HepG2 (cell line): ENCODE results near the gene MISP3. TPM values are rescaled to one million over a fixed set of nuclear protein-coding genes. Genes with fewer than 3 reads are reported as not detected.

Experiments
- E2F2 ChIP-seq: sonication (generic); formaldehyde crosslinking; IDR thresholded peaks from 2 replicates; pipeline ENCODE4 v1.4.0; 2020; ENCODE audit warnings: missing genetic modification reagents, borderline replicate concordance
- GABPB1 ChIP-seq: IDR thresholded peaks from 2 replicates; pipeline ENCODE4 v1.6.1; 2016; ENCODE audit warnings: mild to moderate bottlenecking, missing genetic modification reagents, moderate library complexity, missing compliant biosample characterization
- HMG20A ChIP-seq: IDR thresholded peaks from 2 replicates; pipeline ENCODE4 v1.6.1; 2016; ENCODE audit warnings: borderline replicate concordance
- HNRNPLL ChIP-seq: fragments of 200-400 bp; formaldehyde crosslinking; IDR thresholded peaks from 2 replicates; pipeline ENCODE4 v1.6.1; 2017; ENCODE audit warnings: mild to moderate bottlenecking, low read depth, low read length; ENCODE audit not compliant: poor library complexity, severe bottlenecking
- PAWR ChIP-seq: sonication (generic); formaldehyde crosslinking; IDR thresholded peaks from 2 replicates; pipeline ENCODE4 v1.4.0; 2020; ENCODE audit warnings: missing genetic modification reagents, mild to moderate bottlenecking, borderline replicate concordance
- PRMT3 ChIP-seq: sonication (generic); formaldehyde crosslinking; IDR thresholded peaks from 2 replicates; pipeline ENCODE4 v1.8.1; 2022; ENCODE audit warnings: low read depth, mild to moderate bottlenecking, moderate library complexity, missing genetic modification reagents, borderline replicate concordance
- SMAD3 ChIP-seq: sonication (generic); formaldehyde crosslinking; IDR thresholded peaks from 2 replicates; pipeline ENCODE4 v1.4.0; 2020; ENCODE audit warnings: missing genetic modification reagents
- SRSF9 ChIP-seq: fragments of 200-400 bp; formaldehyde crosslinking; IDR thresholded peaks from 2 replicates; pipeline ENCODE4 v1.6.1; 2018; ENCODE audit warnings: borderline replicate concordance, mild to moderate bottlenecking, low read depth, low read length; ENCODE audit not compliant: insufficient read depth, poor library complexity, severe bottlenecking
- STAT5B ChIP-seq: sonication (generic); formaldehyde crosslinking; IDR thresholded peaks from 2 replicates; pipeline ENCODE4 v1.4.0; 2020; ENCODE audit warnings: missing genetic modification reagents
- U2AF2 ChIP-seq: fragments of 200-400 bp; formaldehyde crosslinking; IDR thresholded peaks from 2 replicates; pipeline ENCODE4 v1.6.1; 2017; ENCODE audit warnings: low read depth, mild to moderate bottlenecking, low read length
- ZBTB34 ChIP-seq: sonication (generic); formaldehyde crosslinking; IDR thresholded peaks from 2 replicates; pipeline ENCODE4 v1.8.0; 2022; ENCODE audit warnings: mild to moderate bottlenecking, missing genetic modification reagents
- ZBTB7B ChIP-seq: sonication (generic); formaldehyde crosslinking; IDR thresholded peaks from 2 replicates; pipeline ENCODE4 v1.4.0; 2020; ENCODE audit warnings: missing genetic modification reagents
- ZFP36 ChIP-seq: fragments of 150-350 bp; IDR thresholded peaks from 2 replicates; pipeline ENCODE4 v1.6.1; 2018; ENCODE audit warnings: borderline replicate concordance, low read length, low read depth; ENCODE audit not compliant: partially characterized antibody
- ZNF180 ChIP-seq: sonication (generic); formaldehyde crosslinking; IDR thresholded peaks from 2 replicates; pipeline ENCODE4 v1.4.0; 2020; ENCODE audit warnings: low read depth, missing genetic modification reagents, borderline replicate concordance
- ZNF501 ChIP-seq: sonication (generic); formaldehyde crosslinking; IDR thresholded peaks from 2 replicates; pipeline ENCODE4 v1.5.1; 2020; ENCODE audit warnings: mild to moderate bottlenecking, moderate library complexity, missing genetic modification reagents
- ZNF543 ChIP-seq: sonication (generic); formaldehyde crosslinking; IDR thresholded peaks from 2 replicates; pipeline ENCODE4 v1.4.0; 2020; ENCODE audit warnings: mild to moderate bottlenecking, missing genetic modification reagents
- ZNF569 ChIP-seq: sonication (generic); formaldehyde crosslinking; IDR thresholded peaks from 2 replicates; pipeline ENCODE4 v1.5.0; 2020; ENCODE audit warnings: mild to moderate bottlenecking, missing genetic modification reagents, moderate library complexity, borderline replicate concordance
- polyA plus RNA-seq, 8 experiments: library from polyadenylated mRNA; depleted of rRNA in 3 of 8; stranded (reverse) in 7 of 8; unstranded in 1 of 8; fragments of >200 nt; fragmentation: Illumina TruSeq in 4 of 8; extraction: Trizol in 4 of 8; gene quantifications; 2 replicates each; pipeline versions ENCODE4 v1.2.1 to v1.2.3, GENCODE V29; 2011 to 2016; ENCODE audit warnings: low read depth in 4 of 8, missing spikeins in 1 of 8, mixed read lengths in 1 of 8; ENCODE audit not compliant: insufficient read depth in 1 of 8
- total RNA-seq, 5 experiments: library from RNA; depleted of rRNA; stranded (reverse); fragments of >200 nt; fragmentation: Illumina TruSeq; extraction: Trizol; gene quantifications; 2 replicates each; pipeline ENCODE4 v1.2.3, GENCODE V29; 2016; ENCODE audit warnings: low read depth in 1 of 5
- TF ChIP-seq, protein P1 (sequence below): IDR thresholded peaks from 2 replicates; pipeline ENCODE4 v1.6.1; 2016; ENCODE audit warnings: low read depth, missing genetic modification reagents, missing compliant biosample characterization
- TF ChIP-seq, protein P2 (sequence below): sonication (generic); formaldehyde crosslinking; IDR thresholded peaks from 2 replicates; pipeline ENCODE4 v1.9.0; 2021; ENCODE audit warnings: missing genetic modification reagents, mild to moderate bottlenecking, borderline replicate concordance

The MISP3 gene
- total and polyA plus RNA-seq, 2 of the 13 experiments (the other 11 are each of a cell fraction or from before 2014, with no cell fraction given) = 2.5 to 5.4 TPM

DNA sequence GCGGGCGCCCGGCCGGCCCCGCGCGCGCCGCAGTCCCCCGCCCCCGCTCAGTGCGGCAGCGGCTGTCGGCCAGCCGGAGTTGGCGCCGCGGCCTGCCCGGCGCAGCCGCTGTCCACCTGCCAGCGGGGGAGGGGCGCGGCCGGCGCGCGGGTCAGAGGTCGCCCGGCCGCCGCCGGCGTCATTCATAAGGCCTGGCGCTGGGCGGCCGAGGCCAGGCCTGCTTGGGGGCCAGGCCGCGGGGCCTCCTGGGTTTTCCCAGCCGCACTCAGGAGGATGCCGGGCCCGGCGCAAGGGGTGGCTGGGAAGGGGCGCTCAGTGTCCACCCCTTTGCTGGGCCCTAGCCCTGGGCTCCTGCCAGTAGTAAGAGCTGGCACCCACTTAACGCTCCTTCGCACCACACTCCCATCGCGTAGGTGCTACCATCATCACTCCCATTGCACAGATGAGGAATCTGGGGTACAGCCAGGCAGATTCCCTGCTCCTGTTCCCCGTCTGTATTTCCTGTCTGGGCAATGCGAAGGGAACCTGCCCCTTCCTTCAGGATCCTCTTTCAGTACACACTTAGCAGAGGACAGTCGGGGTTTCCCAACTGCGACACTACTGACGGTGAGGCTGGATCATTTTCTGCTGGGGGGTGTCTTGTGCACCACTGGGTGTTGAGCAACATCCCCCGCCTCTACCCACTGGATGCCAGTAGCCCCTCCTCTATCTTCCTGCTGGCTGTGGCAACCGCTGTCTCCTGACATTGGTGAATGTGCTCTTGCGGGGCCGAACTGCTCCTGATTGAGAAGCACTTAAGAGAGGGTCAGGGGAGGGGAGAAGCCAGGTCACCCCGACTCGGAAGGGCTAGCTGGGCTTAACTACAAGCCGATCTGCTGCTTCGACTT, 45.8 kb downstream of the MISP3 start (continued):
- TF ChIP-seq, protein P1, sequence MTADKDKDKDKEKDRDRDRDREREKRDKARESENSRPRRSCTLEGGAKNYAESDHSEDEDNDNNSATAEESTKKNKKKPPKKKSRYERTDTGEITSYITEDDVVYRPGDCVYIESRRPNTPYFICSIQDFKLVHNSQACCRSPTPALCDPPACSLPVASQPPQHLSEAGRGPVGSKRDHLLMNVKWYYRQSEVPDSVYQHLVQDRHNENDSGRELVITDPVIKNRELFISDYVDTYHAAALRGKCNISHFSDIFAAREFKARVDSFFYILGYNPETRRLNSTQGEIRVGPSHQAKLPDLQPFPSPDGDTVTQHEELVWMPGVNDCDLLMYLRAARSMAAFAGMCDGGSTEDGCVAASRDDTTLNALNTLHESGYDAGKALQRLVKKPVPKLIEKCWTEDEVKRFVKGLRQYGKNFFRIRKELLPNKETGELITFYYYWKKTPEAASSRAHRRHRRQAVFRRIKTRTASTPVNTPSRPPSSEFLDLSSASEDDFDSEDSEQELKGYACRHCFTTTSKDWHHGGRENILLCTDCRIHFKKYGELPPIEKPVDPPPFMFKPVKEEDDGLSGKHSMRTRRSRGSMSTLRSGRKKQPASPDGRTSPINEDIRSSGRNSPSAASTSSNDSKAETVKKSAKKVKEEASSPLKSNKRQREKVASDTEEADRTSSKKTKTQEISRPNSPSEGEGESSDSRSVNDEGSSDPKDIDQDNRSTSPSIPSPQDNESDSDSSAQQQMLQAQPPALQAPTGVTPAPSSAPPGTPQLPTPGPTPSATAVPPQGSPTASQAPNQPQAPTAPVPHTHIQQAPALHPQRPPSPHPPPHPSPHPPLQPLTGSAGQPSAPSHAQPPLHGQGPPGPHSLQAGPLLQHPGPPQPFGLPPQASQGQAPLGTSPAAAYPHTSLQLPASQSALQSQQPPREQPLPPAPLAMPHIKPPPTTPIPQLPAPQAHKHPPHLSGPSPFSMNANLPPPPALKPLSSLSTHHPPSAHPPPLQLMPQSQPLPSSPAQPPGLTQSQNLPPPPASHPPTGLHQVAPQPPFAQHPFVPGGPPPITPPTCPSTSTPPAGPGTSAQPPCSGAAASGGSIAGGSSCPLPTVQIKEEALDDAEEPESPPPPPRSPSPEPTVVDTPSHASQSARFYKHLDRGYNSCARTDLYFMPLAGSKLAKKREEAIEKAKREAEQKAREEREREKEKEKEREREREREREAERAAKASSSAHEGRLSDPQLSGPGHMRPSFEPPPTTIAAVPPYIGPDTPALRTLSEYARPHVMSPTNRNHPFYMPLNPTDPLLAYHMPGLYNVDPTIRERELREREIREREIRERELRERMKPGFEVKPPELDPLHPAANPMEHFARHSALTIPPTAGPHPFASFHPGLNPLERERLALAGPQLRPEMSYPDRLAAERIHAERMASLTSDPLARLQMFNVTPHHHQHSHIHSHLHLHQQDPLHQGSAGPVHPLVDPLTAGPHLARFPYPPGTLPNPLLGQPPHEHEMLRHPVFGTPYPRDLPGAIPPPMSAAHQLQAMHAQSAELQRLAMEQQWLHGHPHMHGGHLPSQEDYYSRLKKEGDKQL = no peak
- TF ChIP-seq PAWR (CRISPR knock-in tag) (no peak), PRMT3 (CRISPR knock-in tag) (no peak), ZNF501 (CRISPR knock-in tag) (peak; percentile 34; the same call in 1 of the 2 replicates), ZNF180 (CRISPR knock-in tag) (no peak), ZFP36 (no peak), ZBTB34 (CRISPR knock-in tag) (no peak), ZBTB7B (CRISPR knock-in tag) (peak; percentile 20; the same call in 1 of the 2 replicates), SRSF9 (no peak), STAT5B (CRISPR knock-in tag) (no peak), E2F2 (CRISPR knock-in tag) (no peak), GABPB1 (peak; percentile 1; the same call in 1 of the 2 replicates), HNRNPLL (peak; percentile 64), HMG20A (no peak; the same call in 1 of the 2 replicates), ZNF543 (CRISPR knock-in tag) (no peak), ZNF569 (CRISPR knock-in tag) (no peak), U2AF2 (no peak), SMAD3 (CRISPR knock-in tag) (peak; percentile 68; the same call in 1 of the 2 replicates)
- TF ChIP-seq, protein P2, sequence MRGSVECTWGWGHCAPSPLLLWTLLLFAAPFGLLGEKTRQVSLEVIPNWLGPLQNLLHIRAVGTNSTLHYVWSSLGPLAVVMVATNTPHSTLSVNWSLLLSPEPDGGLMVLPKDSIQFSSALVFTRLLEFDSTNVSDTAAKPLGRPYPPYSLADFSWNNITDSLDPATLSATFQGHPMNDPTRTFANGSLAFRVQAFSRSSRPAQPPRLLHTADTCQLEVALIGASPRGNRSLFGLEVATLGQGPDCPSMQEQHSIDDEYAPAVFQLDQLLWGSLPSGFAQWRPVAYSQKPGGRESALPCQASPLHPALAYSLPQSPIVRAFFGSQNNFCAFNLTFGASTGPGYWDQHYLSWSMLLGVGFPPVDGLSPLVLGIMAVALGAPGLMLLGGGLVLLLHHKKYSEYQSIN = no peak
